ENCODE results near the gene GTF2E1. TPM values are rescaled to one million over a fixed set of nuclear protein-coding genes. Genes with fewer than 3 reads are reported as not detected.

The GTF2E1 gene
- polyA plus RNA-seq, 1 donor from 2014 or later, result 12.2 TPM

GRCh38 chr3:120798346-120798745 lies 55.8 kb downstream of the GTF2E1 start:
- no peak overlapping the region for H3K27ac Mint-ChIP-seq
- no peaks in the 10 kb centered on the region for H3K9me3 Mint-ChIP-seq
- H3K4me1 Mint-ChIP-seq, result peaks cover 0 to 2% (median 0%) of the 10 kb centered on the region in 3 donors
- H3K4me3 Mint-ChIP-seq, result no peak overlapping the region
- no peaks in the 10 kb centered on the region for H3K36me3 Mint-ChIP-seq
- no peaks in the 10 kb centered on the region for H3K27me3 Mint-ChIP-seq

- Mint-ChIP-seq H3K4me1 (no peaks in the 10 kb centered on the region), H3K36me3 (no peaks in the 10 kb centered on the region), H3K27me3 (no peaks in the 10 kb centered on the region), H3K27ac (no peak overlapping the region), H3K9me3 (no peaks in the 10 kb centered on the region), H3K4me3 (no peak overlapping the region)
Observed at GRCh38 chr3:120800625-120801024, 58.1 kb downstream of the GTF2E1 start.

- no peak overlapping the region for H3K27ac Mint-ChIP-seq
- H3K36me3 Mint-ChIP-seq, result no peaks in the 10 kb centered on the region
- no peak overlapping the region for H3K4me3 Mint-ChIP-seq
- no peaks in the 10 kb centered on the region for H3K9me3 Mint-ChIP-seq
- no peaks in the 10 kb centered on the region for H3K4me1 Mint-ChIP-seq
- peaks cover 2% of the 10 kb centered on the region for H3K27me3 Mint-ChIP-seq
Observed at GRCh38 chr3:120801484-120801883, 58.9 kb downstream of the GTF2E1 start.

GRCh38 chr3:120802916-120803315 lies 60.4 kb downstream of the GTF2E1 start:
- H3K4me3 Mint-ChIP-seq, result no peak overlapping the region
- H3K27ac Mint-ChIP-seq, result no peak overlapping the region
- H3K36me3 Mint-ChIP-seq, result no peaks in the 10 kb centered on the region
- H3K27me3 Mint-ChIP-seq, result peaks cover 2% of the 10 kb centered on the region
- H3K9me3 Mint-ChIP-seq, result no peaks in the 10 kb centered on the region
- no peaks in the 10 kb centered on the region for H3K4me1 Mint-ChIP-seq

- Mint-ChIP-seq H3K4me1 (no peaks in the 10 kb centered on the region), H3K36me3 (no peaks in the 10 kb centered on the region), H3K27me3 (peaks cover 6% of the 10 kb centered on the region), H3K4me3 (no peak overlapping the region), H3K27ac (no peak overlapping the region), H3K9me3 (no peaks in the 10 kb centered on the region)
Observed at GRCh38 chr3:120816728-120817127, 74.2 kb downstream of the GTF2E1 start.

GRCh38 chr3:120820748-120821147 lies 78.2 kb downstream of the GTF2E1 start:
- peaks cover 2% of the 10 kb centered on the region for H3K27me3 Mint-ChIP-seq
- H3K36me3 Mint-ChIP-seq, result no peaks in the 10 kb centered on the region
- no peak overlapping the region for H3K27ac Mint-ChIP-seq
- no peaks in the 10 kb centered on the region for H3K9me3 Mint-ChIP-seq
- no peak overlapping the region for H3K4me3 Mint-ChIP-seq
- no peaks in the 10 kb centered on the region for H3K4me1 Mint-ChIP-seq

GRCh38 chr3:120821426-120821825 lies 78.9 kb downstream of the GTF2E1 start:
- Mint-ChIP-seq H3K27ac (no peak overlapping the region), H3K9me3 (no peaks in the 10 kb centered on the region), H3K4me3 (no peak overlapping the region), H3K36me3 (no peaks in the 10 kb centered on the region), H3K27me3 (peaks cover 2% of the 10 kb centered on the region), H3K4me1 (no peaks in the 10 kb centered on the region)

GRCh38 chr3:120823156-120823555 lies 80.6 kb downstream of the GTF2E1 start:
- H3K27me3 Mint-ChIP-seq, result peaks cover 2% of the 10 kb centered on the region
- no peaks in the 10 kb centered on the region for H3K9me3 Mint-ChIP-seq
- H3K4me1 Mint-ChIP-seq, result no peaks in the 10 kb centered on the region
- no peak overlapping the region for H3K4me3 Mint-ChIP-seq
- H3K36me3 Mint-ChIP-seq, result no peaks in the 10 kb centered on the region
- no peak overlapping the region for H3K27ac Mint-ChIP-seq

- no peaks in the 10 kb centered on the region for H3K4me1 Mint-ChIP-seq
- H3K9me3 Mint-ChIP-seq, result no peaks in the 10 kb centered on the region
- H3K4me3 Mint-ChIP-seq, result no peak overlapping the region
- H3K27me3 Mint-ChIP-seq, result peaks cover 2% of the 10 kb centered on the region
- no peaks in the 10 kb centered on the region for H3K36me3 Mint-ChIP-seq
- peak overlapping the region in 1 of 3 donors; percentile 25 for H3K27ac Mint-ChIP-seq
Observed at GRCh38 chr3:120824613-120825012, 82.1 kb downstream of the GTF2E1 start.

- H3K27ac Mint-ChIP-seq, result no peak overlapping the region
- H3K27me3 Mint-ChIP-seq, result peaks cover 2% of the 10 kb centered on the region
- H3K4me3 Mint-ChIP-seq, result no peak overlapping the region
- no peaks in the 10 kb centered on the region for H3K4me1 Mint-ChIP-seq
- no peaks in the 10 kb centered on the region for H3K36me3 Mint-ChIP-seq
- H3K9me3 Mint-ChIP-seq, result no peaks in the 10 kb centered on the region
Observed at GRCh38 chr3:120828796-120829195, 86.3 kb downstream of the GTF2E1 start.

GRCh38 chr3:120831066-120831465 lies 88.5 kb downstream of the GTF2E1 start:
- Mint-ChIP-seq H3K36me3 (no peaks in the 10 kb centered on the region), H3K27me3 (peaks cover 1% of the 10 kb centered on the region), H3K4me3 (no peak overlapping the region), H3K9me3 (no peaks in the 10 kb centered on the region), H3K4me1 (no peaks in the 10 kb centered on the region), H3K27ac (no peak overlapping the region)

Other genes with a start within 250 kb of the GTF2E1 start
- gene NDUFB4, start 146.4 kb upstream of the GTF2E1 start, polyA plus RNA-seq, result 238 TPM
- 0.24 TPM for gene HGD, start 60.5 kb upstream of the GTF2E1 start, polyA plus RNA-seq
- gene RABL3, start 228 bp upstream of the GTF2E1 start, polyA plus RNA-seq, result 30.9 TPM
- not detected for gene STXBP5L, start 165.5 kb downstream of the GTF2E1 start, polyA plus RNA-seq